Aorta (tissue), 5 donors: ENCODE data around the gene DGCR8. TPM values are rescaled to one million over a fixed set of nuclear protein-coding genes. Genes with fewer than 3 reads are reported as not detected.

Experiments
- ATAC-seq: fragments of 200-7000 bp; cut with Tn5 transposase; one replicate; pipeline ENCODE4 v1.9.1; 2022; ENCODE audit warnings: moderate library complexity; ENCODE audit not compliant: low FRiP score
- DNase-seq, 2 donors: peaks; one replicate each; pipeline ENCODE4 v3.0.0-alpha.2; 2020
- H3K27ac ChIP-seq, 2 donors: one replicate each; pipeline ENCODE4 v1.5.1; 2013; ENCODE audit warnings: low read length in 2 of 2, mild to moderate bottlenecking in 2 of 2, moderate library complexity in 2 of 2, control low read depth in 1 of 2, inconsistent platforms in 1 of 2, low read depth in 1 of 2
- H3K27me3 ChIP-seq, 2 donors: one replicate each; pipeline ENCODE4 v1.6.1; 2013; ENCODE audit warnings: control low read depth in 1 of 2, low read length in 1 of 2, mild to moderate bottlenecking in 1 of 2, moderate library complexity in 1 of 2; ENCODE audit not compliant: insufficient read depth in 2 of 2, control insufficient read depth in 1 of 2
- H3K36me3 ChIP-seq, 2 donors: one replicate each; pipeline ENCODE4 v1.6.1; 2013; ENCODE audit warnings: control low read depth in 1 of 2, low read length in 1 of 2, mild to moderate bottlenecking in 1 of 2; ENCODE audit not compliant: insufficient read depth in 2 of 2, control insufficient read depth in 1 of 2
- H3K4me1 ChIP-seq, 2 donors: one replicate each; pipeline ENCODE4 v1.6.1; 2013; ENCODE audit warnings: low read length in 2 of 2, control low read depth in 1 of 2, mild to moderate bottlenecking in 1 of 2, moderate library complexity in 1 of 2; ENCODE audit not compliant: insufficient read depth in 2 of 2, control insufficient read depth in 1 of 2
- H3K4me3 ChIP-seq, 2 donors: one replicate each; pipeline ENCODE4 v1.5.1; 2013; ENCODE audit warnings: low read length in 2 of 2, control low read depth in 1 of 2, mild to moderate bottlenecking in 1 of 2
- H3K9me3 ChIP-seq: one replicate; pipeline ENCODE4 v1.6.1; 2013; ENCODE audit warnings: mild to moderate bottlenecking, low read length; ENCODE audit not compliant: control insufficient read depth
- WGBS, 2 donors: extraction: QIAGEN DNeasy Blood & Tissue Kit; methylation state at CpG; one replicate each; pipeline ENCODE4 v1.1.7; 2013; 5-methylcytosine and 5-hydroxymethylcytosine counted together
- intact Hi-C, 2 donors: fragments of 100-400 bp; cut with DNase I; formaldehyde crosslinking; loops; one replicate each; pipeline versions ENCODE4 v1.14.2 to v1.15.0; 2022
- polyA plus RNA-seq, 2 donors: library from polyadenylated mRNA; stranded (reverse); fragments of 200-250 nt; gene quantifications; one replicate each; pipeline ENCODE4 v1.2.3, GENCODE V29; 2013
- total RNA-seq, 2 donors: library from RNA; stranded (reverse); fragmentation: NEBNext Ultra II Directional; extraction: Animal tissue kit (Norgen Biotek cat#: 25700); gene quantifications; one replicate each; pipeline ENCODE4 v1.2.1, GENCODE V29; 2021
- donor health status: healthy with polysubstance abuse.
- donor health status: Bipolar disorder and iron deficiency.
- donor health status: DM: no; HTN: no; CAD: no.
- donor health status: DM: no; HTN: no; CAD: no.
- donor health status: DM: yes; HTN: yes; CAD: no.

DGCR8 gene
- total and polyA plus RNA-seq, 4 donors = 5.5 to 43.9 (median 27.2) TPM

DNA sequence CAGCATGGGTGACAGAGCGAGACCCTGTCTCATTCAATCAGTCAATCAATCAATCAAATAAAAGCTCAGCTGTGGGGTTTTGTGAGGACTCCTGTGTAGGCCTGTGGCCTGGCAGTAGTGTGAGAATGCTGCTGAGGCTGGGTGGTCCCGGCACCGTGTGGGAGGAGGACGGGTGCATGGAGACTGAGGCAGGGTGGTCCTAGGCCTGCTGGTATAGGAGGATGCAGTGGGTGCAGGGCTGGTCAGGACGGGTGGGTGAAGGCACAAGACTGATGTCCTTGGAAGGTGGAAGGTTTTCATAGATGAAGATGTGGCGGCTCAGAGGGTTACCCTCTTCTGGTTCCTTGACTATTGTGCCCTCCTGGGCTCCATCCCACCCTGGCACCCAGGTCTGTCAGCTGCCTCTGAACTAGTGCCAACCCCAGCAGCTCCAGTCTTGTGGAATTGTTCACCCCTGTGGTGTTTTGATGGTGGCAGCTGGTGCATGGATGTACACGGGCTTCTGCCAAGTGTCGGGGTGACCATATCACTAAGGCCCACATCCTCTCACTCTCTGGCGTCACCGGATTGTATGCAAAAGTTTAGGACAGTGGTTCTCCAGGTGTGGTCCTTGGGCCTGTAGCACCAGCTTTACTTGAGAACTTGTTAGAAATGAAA lies 35.4 kb upstream of the DGCR8 start:
- WGBS, 2 donors = 86 to 88% methylated on average over 10 of the region's 10 CpGs
- no peak overlapping the region for H3K27ac ChIP-seq
- DNase-seq (no peak), ATAC-seq (no peak)
- intact Hi-C loops = no loop called here
- no peaks in the 10 kb centered on the region for H3K4me1 ChIP-seq
- no peak overlapping the region for H3K4me3 ChIP-seq
- peaks cover 0 to 2% of the 10 kb centered on the region in 2 donors for H3K36me3 ChIP-seq
- no peaks in the 10 kb centered on the region for H3K27me3 ChIP-seq
- no peaks in the 10 kb centered on the region for H3K9me3 ChIP-seq

DNA sequence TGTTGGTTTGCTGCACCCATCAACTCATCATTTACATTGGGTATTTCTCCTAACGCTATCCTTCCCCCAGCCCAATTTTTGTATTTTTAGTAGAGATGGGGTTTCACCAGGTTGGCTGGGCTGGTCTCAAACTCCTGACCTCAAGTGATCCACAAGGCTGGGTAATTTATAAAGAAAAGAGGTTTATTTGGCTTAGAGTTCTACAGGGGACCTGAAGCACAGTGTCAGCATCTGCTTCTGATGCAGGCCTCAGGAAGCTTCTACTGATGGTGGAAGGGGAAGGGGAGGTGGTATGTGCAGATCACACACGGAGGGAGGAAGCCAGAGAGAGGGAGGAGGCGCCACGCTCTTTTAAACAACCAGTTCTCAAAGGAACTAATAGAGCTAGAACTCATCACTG lies 33.3 kb upstream of the DGCR8 start:
- DNase-seq = no peak
- no peaks in the 10 kb centered on the region for H3K27me3 ChIP-seq
- intact Hi-C loops = no loop called here
- no peaks in the 10 kb centered on the region for H3K4me1 ChIP-seq
- H3K9me3 ChIP-seq = no peaks in the 10 kb centered on the region
- H3K4me3 ChIP-seq = no peak overlapping the region
- ATAC-seq = no peak
- no peak overlapping the region for H3K27ac ChIP-seq
- peaks cover 0 to 2% of the 10 kb centered on the region in 2 donors for H3K36me3 ChIP-seq
- 85 to 87% methylated on average over 4 of the region's 4 CpGs for WGBS, 2 donors

DNA sequence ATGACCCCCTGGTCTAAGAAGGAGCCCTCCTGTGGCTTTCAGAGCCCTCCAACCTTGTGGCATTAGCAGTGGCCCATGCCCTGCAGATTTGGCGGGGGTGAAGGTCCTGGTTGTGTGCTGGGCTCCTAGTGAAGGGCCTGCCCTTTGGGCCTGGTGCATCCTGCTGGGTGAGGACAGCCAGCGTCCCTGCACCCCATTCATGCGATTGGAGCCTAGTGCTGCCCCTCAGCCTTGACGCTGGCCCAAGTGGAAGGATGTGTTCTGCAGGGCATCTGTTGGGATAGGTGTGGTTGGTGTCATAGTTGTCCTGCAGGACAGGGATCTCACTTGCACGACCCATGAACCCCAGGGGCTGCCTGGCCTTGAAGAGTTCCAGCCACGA lies 28.1 kb upstream of the DGCR8 start:
- WGBS, 2 donors = 96 to 97% methylated on average over 6 of the region's 6 CpGs
- no peak overlapping the region for H3K4me3 ChIP-seq
- no peaks in the 10 kb centered on the region for H3K9me3 ChIP-seq
- H3K27ac ChIP-seq = no peak overlapping the region
- DNase-seq (no peak), ATAC-seq (no peak)
- H3K36me3 ChIP-seq = peaks cover 2% of the 10 kb centered on the region in 2 donors
- intact Hi-C loops = no loop called here
- H3K4me1 ChIP-seq = no peaks in the 10 kb centered on the region
- no peaks in the 10 kb centered on the region for H3K27me3 ChIP-seq

DNA sequence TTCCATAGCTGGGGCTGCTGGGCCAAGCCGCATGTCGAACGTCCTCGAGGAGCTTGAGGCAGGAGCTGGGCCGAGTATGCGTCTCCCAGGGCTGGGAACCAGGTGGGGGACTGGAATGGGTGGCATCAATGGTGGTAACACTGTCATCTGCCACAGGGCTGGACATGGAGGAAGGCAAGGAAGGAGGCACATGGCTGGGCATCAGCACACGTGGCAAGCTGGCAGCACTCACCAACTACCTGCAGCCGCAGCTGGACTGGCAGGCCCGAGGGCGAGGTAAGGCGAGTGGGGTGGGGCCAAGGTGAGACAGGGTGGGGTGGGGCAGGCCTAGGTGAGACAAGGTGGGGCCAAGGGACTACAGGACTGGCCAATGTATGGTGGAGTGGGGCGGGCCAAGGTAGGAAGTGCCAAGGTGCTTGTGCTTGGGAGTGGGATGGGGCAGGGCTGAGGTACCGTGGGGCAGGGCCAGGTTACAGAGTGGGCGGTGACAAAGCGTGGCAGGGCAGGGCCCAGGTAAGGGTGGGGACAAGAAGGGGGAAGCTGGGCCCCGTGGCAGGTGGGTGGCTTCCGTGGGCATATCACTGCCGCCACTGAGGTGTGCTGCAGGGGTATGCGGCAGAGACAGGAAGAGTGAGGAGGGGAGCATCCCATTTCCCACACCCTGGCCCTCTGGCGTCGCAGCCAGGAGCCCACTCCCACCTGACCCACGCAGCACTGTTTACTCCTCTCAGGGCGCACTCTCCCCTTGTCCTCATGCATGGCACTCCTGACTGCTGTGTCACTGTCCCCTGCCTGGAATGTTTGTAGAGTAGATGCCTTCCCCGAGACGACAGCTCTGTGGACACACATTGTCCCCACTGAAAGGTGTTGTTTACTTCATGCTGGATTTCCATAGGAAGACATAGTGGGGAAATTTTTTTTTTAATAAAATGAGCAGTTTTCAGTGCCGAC lies 27.5 kb upstream of the DGCR8 start:
- DNase-seq (no peak), ATAC-seq (no peak)
- Histone ChIP-seq H3K27ac (no peak overlapping the region), H3K27me3 (no peaks in the 10 kb centered on the region), H3K36me3 (peaks cover 2% of the 10 kb centered on the region in 2 donors), H3K9me3 (no peaks in the 10 kb centered on the region), H3K4me1 (no peaks in the 10 kb centered on the region), H3K4me3 (no peak overlapping the region)
- 92 to 93% methylated on average over 26 of the region's 26 CpGs for WGBS, 2 donors
- intact Hi-C loops = no loop called here

DNA sequence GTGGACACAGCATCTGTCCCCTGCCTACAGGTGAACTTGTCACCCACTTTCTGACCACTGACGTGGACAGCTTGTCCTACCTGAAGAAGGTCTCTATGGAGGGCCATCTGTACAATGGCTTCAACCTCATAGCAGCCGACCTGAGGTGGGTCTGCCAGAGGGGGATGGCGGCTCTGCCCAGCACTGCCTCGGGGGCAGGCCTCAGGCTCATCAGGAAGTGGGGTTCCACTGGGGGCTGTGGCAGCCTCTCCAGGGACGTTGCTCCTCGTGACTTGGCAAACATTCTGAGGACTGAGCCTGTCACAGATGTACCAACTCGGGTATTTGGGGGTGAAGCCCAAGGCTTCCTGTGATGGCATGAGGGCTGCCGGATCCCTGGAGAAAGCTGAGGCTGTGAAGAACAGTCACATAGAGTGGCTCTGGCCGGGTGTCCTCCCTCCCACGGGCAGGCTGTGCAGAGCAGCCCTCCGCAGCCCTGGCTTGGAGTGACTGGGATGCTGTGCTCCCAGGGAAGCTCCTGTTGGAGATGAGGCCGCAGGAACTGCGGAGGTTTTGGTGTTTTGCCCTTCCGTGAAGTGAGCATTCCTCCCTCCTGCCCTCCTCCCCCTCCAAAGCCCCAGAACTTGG lies 26.5 kb upstream of the DGCR8 start:
- H3K4me3 ChIP-seq = no peak overlapping the region
- H3K4me1 ChIP-seq = no peaks in the 10 kb centered on the region
- no peaks in the 10 kb centered on the region for H3K27me3 ChIP-seq
- no peaks in the 10 kb centered on the region for H3K9me3 ChIP-seq
- intact Hi-C loops = no loop called here
- ATAC-seq = no peak
- no peak for DNase-seq
- H3K36me3 ChIP-seq = peaks cover 2% of the 10 kb centered on the region in 2 donors
- H3K27ac ChIP-seq = no peak overlapping the region
- WGBS, 2 donors = 51 to 85% methylated on average over 14 of the region's 14 CpGs

DNA sequence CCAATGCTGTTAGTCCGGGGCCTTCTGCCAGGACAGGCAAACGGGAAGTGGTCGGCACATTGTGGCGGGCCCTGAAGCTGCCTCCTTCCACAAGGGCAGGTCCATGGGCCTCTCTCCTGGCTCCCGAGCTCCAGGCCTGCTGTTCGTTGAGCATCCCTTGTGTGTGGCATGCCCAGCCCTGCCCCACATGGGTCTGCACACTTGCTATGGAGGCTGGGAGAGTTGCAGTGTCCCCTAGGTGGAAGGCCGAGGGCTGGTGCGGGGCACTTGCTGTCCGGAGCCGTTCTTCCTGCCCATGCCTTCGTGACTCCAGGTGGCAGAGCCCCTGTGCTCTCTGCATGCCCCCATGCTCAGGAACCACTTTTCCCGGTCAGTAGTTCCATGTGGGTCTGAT lies 26.0 kb upstream of the DGCR8 start:
- no peak overlapping the region for H3K4me3 ChIP-seq
- 54 to 77% methylated on average over 12 of the region's 12 CpGs for WGBS, 2 donors
- no peaks in the 10 kb centered on the region for H3K4me1 ChIP-seq
- intact Hi-C loops = no loop called here
- no peaks in the 10 kb centered on the region for H3K9me3 ChIP-seq
- H3K27ac ChIP-seq = no peak overlapping the region
- DNase-seq (no peak), ATAC-seq (no peak)
- peaks cover 2% of the 10 kb centered on the region in 2 donors for H3K36me3 ChIP-seq
- no peaks in the 10 kb centered on the region for H3K27me3 ChIP-seq

DNA sequence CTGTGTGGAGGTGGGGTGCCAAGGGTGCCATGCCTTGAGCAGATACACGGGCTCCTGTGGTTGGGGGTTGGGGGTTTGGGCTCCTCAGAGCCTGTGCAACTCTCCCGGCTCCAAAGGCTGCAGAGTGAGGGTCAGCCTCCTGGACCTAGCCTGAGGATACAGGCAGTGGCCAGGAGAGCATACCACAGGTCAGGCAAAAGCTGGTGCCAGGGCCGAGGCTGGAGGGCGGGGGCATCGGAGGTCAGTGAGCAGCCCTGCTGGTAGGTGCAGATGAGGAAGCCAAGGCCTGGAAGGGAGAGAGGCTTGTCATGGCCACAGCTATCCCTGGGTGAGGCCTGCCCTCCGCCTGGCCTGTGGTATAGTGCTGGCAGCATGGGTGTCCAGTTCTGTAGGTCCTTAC lies 25.6 kb upstream of the DGCR8 start:
- WGBS, 2 donors = 71 to 81% methylated on average over 6 of the region's 6 CpGs
- intact Hi-C loops = no loop called here
- ATAC-seq = no peak

DNA sequence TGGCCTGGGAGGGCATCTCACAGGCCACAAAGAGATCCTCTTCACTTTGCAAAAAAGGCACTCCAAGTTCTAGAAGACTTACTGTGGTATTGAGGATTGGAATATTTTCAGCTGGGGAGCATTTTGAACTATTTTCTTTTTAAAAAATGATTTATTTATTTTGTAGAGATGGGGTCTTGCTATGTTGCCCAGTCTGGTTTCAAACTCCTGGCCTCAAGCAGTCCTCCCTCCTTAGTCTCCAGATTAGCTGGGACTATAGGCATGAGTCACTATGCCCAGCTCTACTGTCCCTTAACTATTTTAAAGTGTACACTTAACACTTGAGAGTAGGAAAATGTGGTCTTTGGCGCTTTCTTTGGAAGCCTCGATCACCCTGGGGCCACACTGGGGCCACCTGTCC lies 24.9 kb upstream of the DGCR8 start:
- ATAC-seq = no peak
- Histone ChIP-seq H3K4me1 (no peaks in the 10 kb centered on the region), H3K9me3 (no peaks in the 10 kb centered on the region), H3K4me3 (no peak overlapping the region), H3K36me3 (peaks cover 2% of the 10 kb centered on the region in 2 donors), H3K27me3 (no peaks in the 10 kb centered on the region), H3K27ac (no peak overlapping the region)
- 86 to 96% methylated on average over 2 of the region's 2 CpGs for whole genome bisulfite sequencing, 2 donors
- intact Hi-C loops = no loop called here
- no peak for DNase-seq

More for the DNA sequence above, 25.6 kb upstream of the DGCR8 start:
- H3K27ac ChIP-seq = no peak overlapping the region
- no peak for DNase-seq
- H3K4me3 ChIP-seq = no peak overlapping the region
- H3K36me3 ChIP-seq = peaks cover 2% of the 10 kb centered on the region in 2 donors
- H3K27me3 ChIP-seq = no peaks in the 10 kb centered on the region
- H3K9me3 ChIP-seq = no peaks in the 10 kb centered on the region
- no peaks in the 10 kb centered on the region for H3K4me1 ChIP-seq
